H1 (cell line): Measurements from ENCODE around the gene RAB14. TPM values are rescaled to one million over a fixed set of nuclear protein-coding genes. Genes with fewer than 3 reads are reported as not detected.

Source experiments
- CBX5 ChIP-seq: fragments of 300-800, 300-1000 bp; sonication (generic); IDR thresholded peaks from 2 replicates; pipeline ENCODE4 v1.7.1; 2016; ENCODE audit warnings: antibody characterized with exemption, low read length, low read depth
- CREB1 ChIP-seq: IDR thresholded peaks from 2 replicates; pipeline ENCODE4 v1.6.1; 2012; ENCODE audit warnings: inconsistent platforms
- JUN ChIP-seq: IDR thresholded peaks from 2 replicates; pipeline ENCODE4 v1.6.1; 2011; ENCODE audit warnings: low read depth, mild to moderate bottlenecking, improper control_type of control experiment, low read length
- KDM5A ChIP-seq: fragments of 200-600 bp; IDR thresholded peaks from 2 replicates; pipeline ENCODE4 v1.7.1; 2012; ENCODE audit warnings: mild to moderate bottlenecking, low read length, inconsistent platforms, mixed read lengths
- RAD21 ChIP-seq, 2 experiments: IDR thresholded peaks in 1 of 2; conservative IDR thresholded peaks in 1 of 2; 2 replicates each; pipeline ENCODE4 v1.6.1; 2011; ENCODE audit warnings: low read depth in 2 of 2, low read length in 2 of 2, improper control_type of control experiment in 1 of 2, inconsistent platforms in 1 of 2, mild to moderate bottlenecking in 1 of 2, moderate library complexity in 1 of 2
- SAP30 ChIP-seq: fragments of 300-600 bp; sonication (generic); IDR thresholded peaks from 2 replicates; pipeline ENCODE4 v1.7.1; 2012; ENCODE audit warnings: low read length, moderate library complexity, mild to moderate bottlenecking, inconsistent platforms; ENCODE audit not compliant: insufficient read depth, insufficient replicate concordance
- SIN3A ChIP-seq, 2 experiments: IDR thresholded peaks in 1 of 2; conservative IDR thresholded peaks in 1 of 2; 2 replicates each; pipeline ENCODE4 v1.6.1; 2011 to 2012; ENCODE audit warnings: low read length in 2 of 2, improper control_type of control experiment in 1 of 2, low read depth in 1 of 2, mild to moderate bottlenecking in 1 of 2
- polyA plus RNA-seq, 7 experiments: library from polyadenylated mRNA; depleted of rRNA in 3 of 7; stranded (reverse) in 5 of 7; unstranded in 2 of 7; fragments of >200 nt in 5 of 7; fragments of 200-250 nt in 2 of 7; gene quantifications; 1 replicate in 5 of 7; 2 replicates in 1 of 7; 4 replicates in 1 of 7; pipeline versions ENCODE4 v1.2.1 to v1.2.3, GENCODE V29; 2011 to 2013; ENCODE audit warnings: missing spikeins in 2 of 7, mixed read lengths in 2 of 7
- total RNA-seq: library from RNA; stranded (reverse); fragmentation: NEBNext Ultra II Directional; extraction: Animal tissue kit (Norgen Biotek cat#: 25700); gene quantifications from 2 replicates; pipeline ENCODE4 v1.2.1, GENCODE V29; 2021

Gene RAB14
- total and polyA plus RNA-seq, 2 of the 8 experiments (the other 6 are each of a cell fraction or from before 2014, with no cell fraction given) = 9.1 to 44.8 TPM

DNA sequence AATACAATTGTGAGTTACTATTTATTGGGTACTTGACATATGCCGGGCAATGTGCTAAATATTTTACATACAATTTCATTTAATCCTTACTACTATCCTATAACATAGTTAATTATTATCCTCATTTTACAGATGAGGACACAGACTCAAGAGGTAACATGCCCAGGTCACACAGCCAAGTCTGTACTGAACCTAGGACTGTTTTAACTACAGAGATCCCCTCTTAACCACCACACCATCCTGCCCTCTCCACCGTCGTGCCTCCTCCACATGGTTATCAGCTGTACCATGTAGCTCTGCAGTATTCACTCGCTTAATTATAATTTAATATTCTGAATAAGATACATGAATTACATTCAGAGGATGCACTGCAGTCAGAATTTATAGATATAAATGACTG lies 5.3 kb downstream of the RAB14 start (continued):
- TF ChIP-seq RAD21 (IDR thresholded peaks at IDR 0.05 in 1 of 2, conservative IDR thresholded peaks at IDR 0.05 in 1 of 2; ENCODE audit: low read depth in 2 of 2, low read length in 2 of 2) (no peak), CBX5 (no peak), KDM5A (no peak), CREB1 (no peak), JUN (no peak), SIN3A (conservative IDR thresholded peaks at IDR 0.05 in 1 of 2, IDR thresholded peaks at IDR 0.05 in 1 of 2; ENCODE audit: low read depth in 1 of 2, low read length in 2 of 2) (no peak), SAP30 (no peak)
